ENCODE measurements around the gene SHANK2. TPM values are rescaled to one million over a fixed set of nuclear protein-coding genes. Genes with fewer than 3 reads are reported as not detected.
"Not testable (repeated sequence)": the region's sequence is repeated elsewhere in the genome, so short reads cannot be mapped to it uniquely, and the experiment has no call there.

SHANK2 gene
- total RNA-seq, 2 donors from 2014 or later = 0.51 to 0.67 TPM

DNA sequence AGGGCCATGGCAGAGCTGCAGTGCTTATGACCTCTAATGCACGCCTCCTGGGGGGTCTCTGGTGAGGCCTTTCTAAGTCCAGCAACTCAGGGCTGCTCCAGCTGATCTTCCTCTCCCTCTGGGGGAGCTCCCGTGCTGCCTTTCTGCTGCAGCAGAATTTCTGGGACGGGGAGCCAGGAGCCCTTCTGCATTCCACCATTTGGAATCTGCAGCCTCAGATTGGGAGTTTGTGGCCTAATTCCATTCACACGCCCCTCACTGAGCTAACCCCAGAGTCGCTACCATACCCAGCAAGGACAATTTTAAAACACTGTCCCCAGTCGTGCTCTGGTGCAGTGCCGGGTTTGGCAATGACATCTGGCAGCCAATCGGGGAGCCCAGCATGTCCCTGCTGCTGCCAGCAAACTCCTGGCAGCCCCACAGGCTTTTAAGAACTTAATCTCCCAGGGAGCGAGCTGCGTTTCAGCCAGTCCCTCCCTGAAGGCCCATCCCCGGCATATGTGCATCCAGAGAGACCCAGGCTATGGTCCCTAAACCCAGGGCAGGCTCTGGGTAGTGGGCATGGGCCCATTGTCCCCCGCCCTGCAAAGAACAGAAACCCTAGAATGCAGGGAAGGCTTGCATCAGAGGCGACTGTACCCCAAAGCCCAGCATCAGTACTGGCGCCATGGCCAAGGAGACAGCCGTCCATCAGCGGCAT, 4.7 kb downstream of the SHANK2 start:
- intact Hi-C loops (cut with DNase I) = no loop called here
- DNase-seq (ENCODE audit: low spot score) = peak; percentile 66

DNA sequence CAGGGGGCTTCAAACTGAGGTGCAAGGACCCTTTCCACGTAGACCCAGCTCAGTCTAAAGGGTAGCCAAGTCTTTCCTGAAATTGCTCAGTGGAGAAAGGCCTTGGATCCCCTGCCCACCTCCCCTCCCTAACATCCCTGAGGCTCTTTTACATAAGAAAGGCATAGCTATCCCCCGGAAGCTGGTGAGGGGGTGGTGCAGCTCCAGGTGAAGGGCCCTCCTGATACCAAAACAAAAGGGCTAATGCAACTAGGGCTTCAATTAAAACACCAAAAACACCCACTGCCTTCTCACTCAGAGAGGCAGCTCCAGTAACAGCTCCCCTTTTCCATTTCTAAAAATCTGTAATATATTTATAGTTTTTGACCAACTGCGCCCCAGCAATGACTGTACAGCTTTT, 5.8 kb downstream of the SHANK2 start:
- DNase-seq (ENCODE audit: low spot score) = peak; percentile 10

DNA sequence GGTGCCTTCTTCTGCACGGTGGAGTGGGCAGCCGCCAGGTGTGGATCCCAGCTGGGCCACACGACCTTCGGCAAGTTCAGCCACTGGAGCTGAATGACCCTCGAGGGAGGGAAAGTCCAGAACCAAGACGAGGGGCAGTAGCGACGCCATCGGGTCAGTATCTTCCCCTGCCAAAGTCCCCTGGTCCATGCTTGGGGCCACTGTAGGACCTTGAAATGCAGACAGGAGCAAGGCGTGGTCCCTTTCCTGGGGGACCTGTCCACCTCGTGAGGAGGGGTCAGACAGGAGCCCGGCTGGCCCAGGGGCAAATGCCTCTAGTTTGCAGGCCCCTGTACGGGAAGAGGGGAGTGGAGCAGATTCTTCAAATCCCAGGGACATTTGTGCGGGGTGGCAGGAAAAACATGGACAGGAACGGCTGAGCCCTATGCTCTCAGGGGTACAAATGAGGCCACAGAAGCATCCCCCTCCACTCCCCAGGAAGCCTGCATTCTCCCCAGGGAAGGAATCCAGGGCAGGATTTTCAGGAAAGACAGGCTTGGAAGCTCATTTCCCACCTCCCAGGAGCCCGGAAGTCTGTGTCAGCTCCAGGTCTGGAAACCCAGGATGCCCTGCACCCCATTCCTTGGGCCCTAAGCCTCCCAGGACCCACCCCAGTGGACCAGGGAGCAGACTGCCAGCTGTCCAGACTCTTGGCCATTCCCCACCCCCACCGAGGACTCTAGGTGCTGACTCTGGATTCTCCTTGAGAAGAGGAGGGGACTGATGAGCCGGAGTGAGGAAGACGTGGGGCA, 6.6 kb downstream of the SHANK2 start:
- peak; percentile 58 for DNase-seq (ENCODE audit: low spot score)
- intact Hi-C loops (cut with DNase I) = no loop called here

More for the DNA sequence above, 5.8 kb downstream of the SHANK2 start:
- intact Hi-C loops (cut with DNase I) = no loop called here

DNA sequence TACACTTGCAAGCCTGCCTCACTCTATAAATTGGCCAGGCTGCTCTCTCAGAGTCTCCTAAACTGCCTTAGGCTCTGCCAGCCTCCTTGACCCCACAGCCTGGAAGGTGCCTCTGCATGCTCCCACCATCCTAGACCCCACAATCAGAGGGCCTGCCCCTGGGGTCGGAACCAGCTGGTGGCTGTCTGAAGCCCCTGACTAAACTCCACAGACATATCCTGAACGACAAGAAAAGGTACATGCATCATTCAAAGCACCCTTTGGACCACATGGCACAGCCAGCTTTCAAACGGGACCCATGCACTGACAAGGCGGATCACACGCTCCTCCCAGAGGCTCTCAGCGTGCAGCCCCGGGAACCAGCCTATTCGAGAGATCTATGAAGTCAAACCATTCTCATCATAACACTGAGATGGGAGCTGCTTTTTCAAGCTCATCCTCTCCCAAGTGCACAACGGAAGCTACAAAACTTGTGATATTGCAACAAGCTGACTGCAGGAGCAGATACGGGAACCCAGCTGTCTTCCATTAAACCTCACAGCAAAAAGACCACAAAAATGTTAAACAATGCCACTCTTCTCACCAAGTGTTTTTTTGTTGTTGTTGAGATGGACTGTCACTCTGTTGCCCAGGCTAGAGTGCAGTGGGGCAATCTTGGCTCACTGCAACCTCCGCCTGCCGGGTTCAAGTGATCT, 8.1 kb downstream of the SHANK2 start:
- peak; percentile 73 for DNase-seq (ENCODE audit: low spot score)
- intact Hi-C loops (cut with DNase I) = no loop called here

DNA sequence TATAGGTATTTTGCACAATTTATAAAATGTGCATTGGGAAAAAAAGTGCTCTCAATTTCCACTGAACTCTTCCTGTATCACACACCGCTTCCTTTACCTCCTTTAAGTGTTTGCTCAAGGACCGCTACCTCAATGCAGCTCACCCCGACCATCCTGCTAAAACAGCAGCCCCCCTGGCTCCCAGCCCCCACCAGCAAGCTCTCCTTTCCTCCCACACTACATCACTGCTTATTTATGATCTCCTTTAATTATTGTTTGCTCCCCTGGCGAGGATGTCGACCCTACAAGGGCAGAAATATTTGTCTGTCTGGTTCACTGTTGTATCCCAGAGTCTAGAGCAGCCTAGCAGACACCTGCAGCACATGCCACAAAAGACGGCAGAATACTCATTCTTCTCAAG, 10.0 kb downstream of the SHANK2 start:
- intact Hi-C loops (cut with DNase I) = no loop called here
- DNase-seq (ENCODE audit: low spot score) = peak; percentile 26

DNA sequence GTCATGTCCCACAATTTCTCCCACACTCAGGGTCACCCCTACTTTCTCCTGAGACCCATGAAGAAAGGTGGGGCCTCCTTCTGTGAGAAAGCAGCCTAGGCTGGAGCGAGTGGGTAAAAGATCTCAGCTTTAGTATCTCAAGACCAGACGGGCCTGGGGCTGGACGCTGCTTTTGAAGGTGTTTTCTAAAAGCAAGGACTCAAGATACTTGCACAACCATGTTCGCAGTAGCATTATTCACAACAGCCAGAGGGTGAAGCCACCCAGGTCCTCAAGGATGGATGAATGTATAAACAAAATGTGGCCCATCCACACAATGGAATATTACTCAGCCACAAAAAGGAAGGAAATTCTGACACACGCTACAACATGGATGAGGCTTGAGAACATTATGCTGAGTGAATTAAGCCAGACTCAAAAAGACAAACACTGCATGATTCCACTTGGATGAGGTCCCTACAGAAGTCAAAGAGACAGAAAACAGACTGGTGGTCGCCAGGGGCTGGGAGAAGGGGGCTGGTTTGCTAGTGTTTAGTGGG, 10.6 kb downstream of the SHANK2 start:
- DNase-seq (ENCODE audit: low spot score) = peak; percentile 3
- intact Hi-C loops (cut with DNase I) = no loop called here

DNA sequence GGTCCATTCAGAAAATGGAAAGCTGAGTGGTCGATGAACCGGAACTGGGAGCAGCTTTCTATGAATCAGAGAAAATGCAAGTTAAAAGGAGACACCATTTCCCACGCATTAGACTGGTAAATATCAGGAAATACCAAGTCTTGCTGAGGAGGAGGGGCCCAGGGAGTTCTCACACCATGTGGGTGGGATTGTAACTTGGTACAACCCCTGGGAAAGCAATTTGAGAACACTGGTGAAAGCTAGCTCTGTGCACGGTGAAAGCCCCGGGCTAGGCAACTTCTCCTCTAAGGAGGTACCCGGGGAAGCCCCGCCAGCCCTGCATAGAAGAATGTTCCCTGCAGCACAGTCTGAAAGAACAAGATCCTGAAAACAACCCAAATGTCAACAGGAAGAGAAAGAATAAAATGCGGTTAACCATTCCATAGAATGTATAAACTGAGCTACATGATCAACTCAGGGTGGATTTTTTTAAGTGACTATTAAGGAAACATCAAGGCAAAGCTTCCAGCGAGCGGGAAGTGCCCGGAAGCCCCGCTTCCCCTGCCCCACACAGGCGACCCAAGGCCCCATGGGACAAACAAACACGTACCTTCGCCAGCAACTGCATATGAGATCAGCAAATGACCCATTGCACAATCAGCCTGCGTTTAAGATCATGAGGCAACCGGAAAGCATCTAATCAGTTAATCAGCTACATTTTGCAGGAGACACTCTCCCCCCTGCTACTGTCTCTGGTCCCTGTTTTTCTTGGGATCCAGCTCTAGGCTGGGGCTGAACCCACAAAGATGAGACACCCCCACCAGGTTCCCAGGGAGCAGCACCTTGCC, 11.3 kb downstream of the SHANK2 start:
- intact Hi-C loops (cut with DNase I) = no loop called here
- peak; percentile 78 for DNase-seq (ENCODE audit: low spot score)

DNA sequence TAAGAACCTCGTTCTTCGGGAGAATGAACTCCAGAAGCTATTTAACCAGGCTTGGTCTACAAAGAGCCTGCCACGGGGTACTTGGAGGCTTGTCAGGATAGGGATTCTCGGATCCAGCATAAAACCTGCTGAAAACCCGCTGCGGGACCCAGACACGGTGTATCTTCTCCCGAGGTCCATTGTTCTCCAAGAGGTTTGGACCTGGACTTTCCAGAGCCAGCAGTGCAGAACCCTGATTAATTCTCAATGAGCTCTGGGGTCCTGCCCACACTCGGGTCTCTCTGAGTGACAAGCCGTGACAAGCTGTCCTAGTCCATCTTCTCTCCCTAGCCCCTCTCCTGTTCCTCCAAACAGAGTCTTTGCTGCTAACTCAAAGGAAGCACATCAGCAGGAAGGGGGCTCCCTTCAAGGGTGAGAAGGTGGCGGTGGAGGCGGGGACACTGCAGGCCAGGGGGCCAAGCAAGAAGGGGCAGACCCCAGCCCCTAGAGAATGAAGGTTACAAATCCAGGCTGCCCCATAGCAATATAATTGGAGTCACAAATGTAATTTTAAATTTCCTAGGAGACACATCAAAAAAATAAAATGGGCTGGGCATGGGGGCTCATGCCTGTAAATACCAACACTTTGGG, 12.2 kb downstream of the SHANK2 start:
- intact Hi-C loops (cut with DNase I) = no loop called here
- DNase-seq (ENCODE audit: low spot score) = peak; percentile 34

DNA sequence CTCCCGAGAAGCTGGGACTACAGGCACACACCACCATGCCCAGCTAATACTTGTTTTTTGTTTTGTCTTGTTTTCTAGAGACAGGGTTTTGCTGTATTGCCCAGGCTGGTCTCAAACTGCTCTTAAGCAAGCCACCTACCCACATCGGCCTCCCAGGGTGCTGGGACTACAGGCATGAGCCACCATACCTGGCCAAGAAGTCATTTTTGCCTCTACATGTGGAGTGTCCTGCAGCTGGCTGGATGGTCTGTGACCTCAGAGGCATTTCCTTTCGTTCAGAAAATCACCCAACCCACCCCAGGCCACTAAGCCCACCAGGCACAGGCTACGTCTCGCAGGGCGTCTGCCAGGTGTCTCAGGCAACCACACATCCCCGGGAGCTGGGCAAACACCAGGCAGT, 12.8 kb downstream of the SHANK2 start:
- DNase-seq (ENCODE audit: low spot score) = peak; percentile 26
- intact Hi-C loops (cut with DNase I) = no loop called here

DNA sequence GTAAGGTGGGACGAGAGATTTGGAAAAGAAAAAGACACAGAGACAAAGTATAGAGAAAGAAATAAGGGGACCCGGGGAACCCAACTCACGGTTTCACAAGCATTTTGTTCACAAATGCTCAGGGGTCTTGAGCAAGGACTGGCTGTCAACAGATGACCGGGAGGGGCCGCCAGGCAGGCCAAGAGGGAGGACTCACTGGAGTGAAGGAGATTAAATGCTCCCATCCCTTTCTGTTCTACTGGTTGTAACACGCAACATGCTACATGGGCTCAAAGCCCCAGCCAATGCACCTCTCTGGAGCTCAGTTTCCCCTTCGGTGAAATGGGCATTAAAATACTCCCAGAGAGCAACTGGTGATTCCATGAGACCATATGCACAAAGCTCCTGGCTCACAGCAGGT, 13.4 kb downstream of the SHANK2 start:
- peak; percentile 35 for DNase-seq (ENCODE audit: low spot score)
- intact Hi-C loops (cut with DNase I) = no loop called here

DNA sequence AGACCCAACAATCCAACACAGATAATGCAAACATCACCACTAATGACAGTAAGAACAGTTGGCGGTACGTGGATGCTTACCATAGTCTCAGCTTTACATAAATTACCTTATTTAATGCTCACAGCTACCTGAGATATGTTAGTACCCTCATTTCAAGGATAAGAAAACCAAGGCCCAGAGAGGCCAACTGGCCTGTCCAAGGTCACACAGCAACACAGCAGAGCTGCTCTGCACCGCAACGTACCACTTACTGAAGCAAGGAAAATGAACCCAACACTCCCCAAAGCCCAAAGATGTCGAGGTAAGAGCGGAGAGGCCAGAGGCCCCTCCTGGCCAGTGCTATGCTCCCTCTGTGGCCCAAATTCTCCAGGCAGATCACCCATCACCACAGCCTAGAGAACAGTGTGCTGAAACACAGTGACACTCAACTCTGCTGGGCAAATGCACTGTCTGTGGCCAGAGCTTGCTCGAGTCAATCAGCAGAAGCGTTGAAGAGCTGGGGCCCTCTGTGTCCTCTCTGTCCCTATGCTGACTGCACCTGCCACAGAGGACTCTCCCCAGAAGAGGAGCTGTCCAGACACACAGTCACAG, 14.0 kb downstream of the SHANK2 start:
- intact Hi-C loops (cut with DNase I) = no loop called here
- peak; percentile 14 for DNase-seq (ENCODE audit: low spot score)

DNA sequence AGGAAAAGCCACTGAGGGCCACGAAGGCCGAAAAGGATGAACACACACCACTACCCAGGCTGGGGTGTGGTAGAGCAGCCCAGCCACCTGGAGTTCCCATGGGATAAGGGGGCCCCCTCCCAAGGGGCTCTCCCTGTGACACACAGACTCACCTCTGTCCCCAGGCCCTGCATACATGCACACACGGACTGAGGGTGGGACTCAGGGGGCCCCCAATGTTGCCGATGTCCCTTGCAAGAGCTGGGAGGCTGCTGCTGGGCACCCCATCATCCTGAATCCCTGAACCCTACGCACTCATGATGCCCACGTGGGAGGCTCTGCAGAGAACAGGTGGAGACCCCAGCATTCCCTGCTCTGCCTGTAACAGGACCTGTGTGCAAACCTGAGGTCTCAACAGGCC, 14.5 kb downstream of the SHANK2 start:
- peak; percentile 62 for DNase-seq (ENCODE audit: low spot score)
- intact Hi-C loops (cut with DNase I) = no loop called here

DNA sequence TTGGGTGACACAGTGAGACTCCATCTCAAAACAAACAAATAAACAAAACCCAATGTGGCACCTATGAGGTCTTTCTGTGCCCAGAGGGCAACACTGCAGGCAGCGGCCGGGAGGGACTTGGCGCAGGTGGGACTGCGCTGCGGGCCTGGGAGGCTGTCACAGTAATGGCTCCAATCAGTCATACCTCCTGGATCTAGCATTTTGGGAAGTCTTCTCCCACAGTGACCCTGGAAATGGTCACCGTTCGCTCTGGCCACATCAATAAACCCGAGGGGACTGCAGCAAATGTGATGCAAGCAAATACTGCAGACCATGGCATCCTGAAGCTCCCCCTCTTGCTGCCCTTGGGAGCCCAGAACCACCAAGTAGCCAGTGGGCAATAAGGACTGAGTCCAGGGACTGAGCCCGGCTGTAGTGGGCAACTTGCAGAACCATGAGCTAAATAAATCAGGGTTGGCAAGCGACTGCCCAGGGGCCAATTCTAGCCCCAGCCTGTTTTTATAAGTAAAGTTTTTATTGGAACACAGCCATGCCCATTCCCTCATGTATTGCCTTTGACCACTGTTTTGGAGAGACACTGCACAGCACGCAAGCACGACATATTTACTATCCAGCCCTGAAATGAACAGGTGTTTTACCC, 15.4 kb downstream of the SHANK2 start:
- intact Hi-C loops (cut with DNase I) = no loop called here
- peak; percentile 58 for DNase-seq (ENCODE audit: low spot score)

DNA sequence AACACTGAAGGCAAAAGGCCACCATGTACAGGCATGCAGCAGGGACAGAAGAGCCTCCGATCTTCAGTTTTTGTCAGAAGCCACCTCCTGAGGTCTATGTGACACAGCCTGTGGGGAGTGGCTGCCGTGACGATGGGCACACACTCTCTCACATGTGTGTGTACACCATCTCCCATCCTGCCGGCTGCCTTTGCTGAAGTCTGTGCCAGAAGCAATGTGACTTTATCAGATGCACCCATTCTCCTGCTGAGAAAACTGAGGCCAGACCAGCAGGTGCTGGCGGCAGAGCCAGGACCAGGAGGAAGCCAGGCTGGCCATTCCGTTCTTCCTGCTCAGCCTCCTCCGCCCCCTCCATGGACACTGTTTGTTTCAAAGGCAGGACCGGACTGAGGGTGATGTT, 16.7 kb downstream of the SHANK2 start:
- intact Hi-C loops (cut with DNase I) = no loop called here
- peak; percentile 56 for DNase-seq (ENCODE audit: low spot score)

DNA sequence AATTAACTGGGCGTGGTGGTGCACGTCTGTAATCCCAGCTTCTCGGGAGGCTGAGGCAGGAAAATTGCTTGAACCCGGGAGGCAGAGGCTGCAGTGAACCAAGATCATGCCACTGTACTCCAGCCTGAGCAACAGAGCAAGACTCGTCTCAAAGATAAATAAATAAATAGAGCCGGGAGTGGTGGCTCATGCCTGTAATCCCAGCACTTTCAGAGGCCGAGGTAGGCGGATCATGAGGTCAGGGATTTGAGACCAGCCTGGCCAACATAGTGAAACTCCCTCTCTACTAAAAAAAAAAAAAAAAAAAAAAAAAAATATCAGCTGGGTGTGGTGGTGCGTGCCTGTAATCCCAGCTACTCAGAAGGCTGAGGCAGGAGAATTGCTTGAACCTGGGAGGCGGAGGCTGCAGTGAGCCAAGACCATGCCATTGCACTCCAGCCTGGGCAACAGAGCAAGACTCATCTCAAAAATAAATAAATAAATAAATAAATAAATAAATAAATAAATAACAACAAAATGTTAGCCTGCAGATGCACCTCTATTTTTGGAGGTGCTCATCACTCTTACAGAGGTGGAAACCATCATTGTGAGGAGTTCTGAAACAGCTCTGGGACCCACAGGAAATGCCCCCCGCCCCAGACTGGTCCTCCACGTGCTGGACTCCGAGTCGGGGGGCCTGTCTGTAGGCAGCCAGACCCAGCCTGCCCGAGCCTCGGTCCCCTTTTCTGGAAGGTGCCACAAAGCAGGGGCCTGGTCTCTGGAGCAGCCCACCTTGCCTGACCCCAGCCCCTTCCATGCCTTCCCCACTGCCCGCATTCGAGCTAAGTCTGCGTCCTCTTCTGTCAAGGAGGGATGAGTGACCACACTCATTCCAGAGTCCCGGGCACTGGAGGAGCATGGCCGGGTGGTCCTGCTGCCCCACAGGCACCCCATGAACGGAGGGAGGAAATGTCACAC, 18.2 kb downstream of the SHANK2 start:
- peak; percentile 77 for DNase-seq (ENCODE audit: low spot score)
- intact Hi-C loops (cut with DNase I) = not testable (repeated sequence)

DNA sequence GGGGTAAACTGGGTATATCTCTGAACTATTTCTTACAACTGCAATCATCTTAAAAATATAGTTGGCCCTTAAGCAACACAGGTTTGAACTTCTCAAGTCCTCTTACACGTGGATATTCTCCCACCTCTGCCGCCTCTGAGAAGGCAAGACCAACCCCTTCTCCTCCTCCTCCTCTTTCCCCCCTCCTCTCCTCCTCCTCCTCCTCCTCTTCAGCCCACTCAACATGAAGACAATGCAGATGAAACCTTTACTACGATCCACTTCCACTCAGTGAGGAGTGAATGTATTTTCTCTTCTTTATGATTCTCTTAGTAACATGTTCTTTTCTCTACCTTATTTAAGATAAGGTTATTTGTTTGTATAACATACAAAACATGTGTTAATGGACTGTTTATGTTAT, 20.0 kb downstream of the SHANK2 start:
- intact Hi-C loops (cut with DNase I) = no loop called here
- peak; percentile 2 for DNase-seq (ENCODE audit: low spot score)

DNA sequence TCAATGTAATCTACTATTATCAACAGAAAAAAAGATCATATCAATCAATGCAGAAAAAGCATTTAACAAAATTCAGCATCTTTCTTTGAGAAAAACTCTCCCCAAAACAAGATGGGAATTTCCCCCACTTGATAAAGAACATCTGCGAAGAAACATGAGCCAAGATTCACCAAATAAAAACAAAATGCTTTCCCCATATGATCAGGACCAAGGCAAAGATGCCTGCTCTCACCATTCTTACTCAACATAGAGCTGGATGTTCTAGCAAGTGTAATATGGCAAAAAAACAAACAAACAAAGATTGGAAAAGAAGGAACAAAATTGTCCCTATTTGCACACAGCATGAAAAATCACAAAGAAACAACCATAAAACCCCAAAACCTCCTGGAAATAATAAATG, 23.4 kb downstream of the SHANK2 start:
- no peak for DNase-seq (ENCODE audit: low spot score)
- intact Hi-C loops (cut with DNase I) = no loop called here
